ENCODE data around the gene RNF121.

RNF121 gene

GRCh38 chr11:71931245-71931602, 2.4 kb downstream of the RNF121 start:
- peak overlapping the region; percentile 6; the same call in 1 of the 2 replicates for H3K4me2 ChIP-seq (ENCODE audit: insufficient read depth, low read length)
- peaks cover 31% of the 10 kb centered on the region for H3K4me1 ChIP-seq (ENCODE audit: insufficient read depth, low read length)
- H3K4me3 ChIP-seq (ENCODE audit: low read depth in 1 of 2, low read length in 2 of 2): no peak overlapping the region

DNA sequence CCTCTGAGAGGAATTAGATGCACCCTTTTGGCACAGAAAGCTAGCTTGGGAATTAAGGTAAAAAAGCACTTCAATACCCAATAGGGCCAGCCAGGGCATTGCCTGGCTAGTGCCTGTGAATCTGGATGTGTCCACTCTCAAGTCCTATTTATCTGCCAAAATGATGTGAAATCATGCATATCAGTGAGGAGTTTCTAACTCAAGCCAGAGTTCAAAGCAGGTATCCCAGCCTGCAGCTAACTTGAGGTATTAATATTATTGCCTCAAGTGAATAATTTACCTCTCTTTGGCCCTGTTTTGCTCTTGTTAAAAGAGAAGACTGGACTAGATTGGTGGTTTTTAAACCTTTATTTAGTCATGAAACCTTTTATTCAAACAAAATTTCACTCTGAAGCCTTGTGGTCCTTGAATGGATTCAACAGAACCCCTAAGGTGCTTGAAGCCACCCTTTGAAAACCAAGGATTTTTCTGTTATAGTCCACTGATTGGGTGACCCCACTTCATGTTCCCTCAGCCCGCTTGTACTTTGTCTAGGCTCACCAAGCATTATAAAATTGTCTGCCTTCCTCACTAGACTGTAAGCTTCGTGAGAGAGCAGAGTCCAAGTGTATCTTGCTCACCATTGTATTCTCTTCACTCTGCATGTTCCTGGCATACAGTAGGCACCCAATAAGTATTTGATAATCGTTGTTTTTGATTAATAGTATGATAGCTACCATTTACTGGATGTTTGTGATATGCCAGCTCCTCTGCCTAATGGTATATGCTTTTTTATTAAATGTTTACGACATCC, 4.5 kb downstream of the RNF121 start:
- no peak for DNase-seq
- peaks cover 3% of the 10 kb centered on the region; the same call in 1 of the 2 replicates for H3K36me3 ChIP-seq (ENCODE audit: insufficient read depth, low read length)
- peaks cover 22% of the 10 kb centered on the region for H3K4me1 ChIP-seq (ENCODE audit: insufficient read depth, low read length)
- H4K20me1 ChIP-seq (ENCODE audit: insufficient read depth, low read length): peaks cover 16% of the 10 kb centered on the region; the same call in 1 of the 2 replicates
- no peaks in the 10 kb centered on the region for H3K27me3 ChIP-seq (ENCODE audit: insufficient read depth, low read length, poor library complexity)
- H3K4me3 ChIP-seq (ENCODE audit: low read depth in 1 of 2, low read length in 2 of 2): no peak overlapping the region
- no peaks in the 10 kb centered on the region for H3K9me3 ChIP-seq (ENCODE audit: insufficient read depth, low read length, severe bottlenecking)
- no peak overlapping the region for H2AFZ ChIP-seq (ENCODE audit: low read depth, low read length)
- peaks cover 82% of the 10 kb centered on the region for H3K79me2 ChIP-seq (ENCODE audit: insufficient read depth, low read length)
- ATAC-seq (ENCODE audit: insufficient read depth, low read depth): no peak
- H3K27ac ChIP-seq (ENCODE audit: low read length): no peak overlapping the region
- H3K4me2 ChIP-seq (ENCODE audit: insufficient read depth, low read length): no peak overlapping the region
- no peak overlapping the region for H3K9ac ChIP-seq (ENCODE audit: low read depth, low read length)
- no peak for TF ChIP-seq EZH2 (IDR thresholded peaks at IDR 0.05; ENCODE audit: borderline replicate concordance, low read depth, low read length, severe bottlenecking)
- TF ChIP-seq, protein P1, sequence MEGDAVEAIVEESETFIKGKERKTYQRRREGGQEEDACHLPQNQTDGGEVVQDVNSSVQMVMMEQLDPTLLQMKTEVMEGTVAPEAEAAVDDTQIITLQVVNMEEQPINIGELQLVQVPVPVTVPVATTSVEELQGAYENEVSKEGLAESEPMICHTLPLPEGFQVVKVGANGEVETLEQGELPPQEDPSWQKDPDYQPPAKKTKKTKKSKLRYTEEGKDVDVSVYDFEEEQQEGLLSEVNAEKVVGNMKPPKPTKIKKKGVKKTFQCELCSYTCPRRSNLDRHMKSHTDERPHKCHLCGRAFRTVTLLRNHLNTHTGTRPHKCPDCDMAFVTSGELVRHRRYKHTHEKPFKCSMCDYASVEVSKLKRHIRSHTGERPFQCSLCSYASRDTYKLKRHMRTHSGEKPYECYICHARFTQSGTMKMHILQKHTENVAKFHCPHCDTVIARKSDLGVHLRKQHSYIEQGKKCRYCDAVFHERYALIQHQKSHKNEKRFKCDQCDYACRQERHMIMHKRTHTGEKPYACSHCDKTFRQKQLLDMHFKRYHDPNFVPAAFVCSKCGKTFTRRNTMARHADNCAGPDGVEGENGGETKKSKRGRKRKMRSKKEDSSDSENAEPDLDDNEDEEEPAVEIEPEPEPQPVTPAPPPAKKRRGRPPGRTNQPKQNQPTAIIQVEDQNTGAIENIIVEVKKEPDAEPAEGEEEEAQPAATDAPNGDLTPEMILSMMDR (IDR thresholded peaks at IDR 0.05; ENCODE audit: borderline replicate concordance, extremely low read depth, low read length, poor library complexity, severe bottlenecking): no peak

More at GRCh38 chr11:71931245-71931602, 2.4 kb downstream of the RNF121 start:
- Histone ChIP-seq H3K36me3 (ENCODE audit: insufficient read depth, low read length) (peaks cover 2% of the 10 kb centered on the region), H4K20me1 (ENCODE audit: insufficient read depth, low read length) (peaks cover 10% of the 10 kb centered on the region; the same call in 1 of the 2 replicates), H3K27me3 (ENCODE audit: insufficient read depth, low read length, poor library complexity) (no peaks in the 10 kb centered on the region), H3K79me2 (ENCODE audit: insufficient read depth, low read length) (peaks cover 90% of the 10 kb centered on the region), H2AFZ (ENCODE audit: low read depth, low read length) (no peak overlapping the region), H3K9me3 (ENCODE audit: insufficient read depth, low read length, severe bottlenecking) (no peaks in the 10 kb centered on the region), H3K9ac (ENCODE audit: low read depth, low read length) (no peak overlapping the region), H3K27ac (ENCODE audit: low read length) (no peak overlapping the region)
- TF ChIP-seq, protein P1 (IDR thresholded peaks at IDR 0.05; ENCODE audit: borderline replicate concordance, extremely low read depth, low read length, poor library complexity, severe bottlenecking): no peak
- TF ChIP-seq EZH2 (IDR thresholded peaks at IDR 0.05; ENCODE audit: borderline replicate concordance, low read depth, low read length, severe bottlenecking): no peak
- ATAC-seq (ENCODE audit: insufficient read depth, low read depth) (no peak), DNase-seq (no peak)

DNA sequence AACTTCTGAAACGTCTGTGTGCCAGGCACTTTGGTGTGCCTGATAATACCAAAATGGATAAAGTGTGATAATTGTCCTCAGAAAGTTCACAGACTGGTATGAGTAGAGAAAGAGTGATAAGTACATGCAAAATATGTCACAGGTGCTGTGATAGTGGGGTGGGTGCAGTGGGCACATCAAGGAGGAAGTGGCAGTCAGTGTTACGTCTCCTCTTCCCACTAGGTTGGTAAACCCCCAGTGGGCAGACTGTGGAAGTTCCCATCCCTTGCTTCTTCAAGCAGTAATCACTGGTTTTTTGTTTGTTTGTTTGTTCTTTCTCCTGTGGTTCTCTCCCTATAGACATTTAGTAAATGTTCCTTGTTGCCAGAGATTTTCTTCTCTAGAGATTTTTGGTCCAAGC, 5.4 kb downstream of the RNF121 start:
- peaks cover 5% of the 10 kb centered on the region; the same call in 1 of the 2 replicates for H3K36me3 ChIP-seq (ENCODE audit: insufficient read depth, low read length)
- TF ChIP-seq, protein P1 (IDR thresholded peaks at IDR 0.05; ENCODE audit: borderline replicate concordance, extremely low read depth, low read length, poor library complexity, severe bottlenecking): no peak
- TF ChIP-seq EZH2 (IDR thresholded peaks at IDR 0.05; ENCODE audit: borderline replicate concordance, low read depth, low read length, severe bottlenecking): no peak
- no peak overlapping the region for H3K4me3 ChIP-seq (ENCODE audit: low read depth in 1 of 2, low read length in 2 of 2)
- H3K79me2 ChIP-seq (ENCODE audit: insufficient read depth, low read length): peaks cover 83% of the 10 kb centered on the region
- peaks cover 22% of the 10 kb centered on the region for H3K4me1 ChIP-seq (ENCODE audit: insufficient read depth, low read length)
- peaks cover 19% of the 10 kb centered on the region; the same call in 1 of the 2 replicates for H4K20me1 ChIP-seq (ENCODE audit: insufficient read depth, low read length)
- no peak overlapping the region for H3K4me2 ChIP-seq (ENCODE audit: insufficient read depth, low read length)
- ATAC-seq (ENCODE audit: insufficient read depth, low read depth) (no peak), DNase-seq (no peak)
- no peaks in the 10 kb centered on the region for H3K9me3 ChIP-seq (ENCODE audit: insufficient read depth, low read length, severe bottlenecking)
- H3K27me3 ChIP-seq (ENCODE audit: insufficient read depth, low read length, poor library complexity): no peaks in the 10 kb centered on the region
- no peak overlapping the region for H3K9ac ChIP-seq (ENCODE audit: low read depth, low read length)
- no peak overlapping the region for H2AFZ ChIP-seq (ENCODE audit: low read depth, low read length)
- H3K27ac ChIP-seq (ENCODE audit: low read length): no peak overlapping the region

All from DND-41 (cell line).